GM19099 (cell line): Measurements from ENCODE around the gene EXOSC10.

Source experiments
- POLR2A ChIP-seq: IDR thresholded peaks from 3 replicates; pipeline ENCODE4 v1.6.1; 2011; ENCODE audit warnings: low read depth; ENCODE audit not compliant: insufficient read length; ENCODE audit errors: extremely low read depth

The EXOSC10 gene

DNA sequence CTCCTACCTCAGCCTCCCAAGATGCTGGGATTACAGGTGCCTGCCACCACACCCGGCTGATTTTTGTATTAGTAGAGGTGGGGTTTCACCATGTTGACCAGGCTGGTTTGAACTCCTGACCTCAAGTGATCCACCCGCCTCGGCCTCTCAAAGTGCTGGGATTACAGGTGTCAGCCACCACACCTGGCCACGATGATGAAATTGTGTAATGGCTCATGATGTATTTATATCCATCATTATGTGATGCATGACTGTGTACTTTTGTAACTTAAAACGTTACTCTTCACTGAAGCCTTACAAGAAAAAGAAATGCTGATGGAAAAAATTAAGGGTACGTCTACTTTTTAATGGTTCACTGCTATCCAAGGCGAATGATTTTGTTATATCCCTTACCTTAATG, 79.7 kb downstream of the EXOSC10 start:
- no peak for TF ChIP-seq POLR2A
